CD4-positive, alpha-beta T cell treated with Interleukin-17A for 1 hour (primary cell): Measurements from ENCODE around the gene ACSS1.

ENCODE experiments used
- DNase-seq: peaks from one replicate; pipeline ENCODE4 v3.0.0-alpha.2; 2020

ACSS1 gene

GRCh38 chr20:25058847-25059810 lies 1.2 kb upstream of the ACSS1 start:
- DNase-seq: no peak

GRCh38 chr20:25057234-25058050 lies 497 bp downstream of the ACSS1 start:
- DNase-seq: peak; percentile 89

- no peak for DNase-seq
These were observed 1.2 kb downstream of the ACSS1 start for GRCh38 chr20:25056690-25057233.

- no peak for DNase-seq
These were observed 2.0 kb downstream of the ACSS1 start for GRCh38 chr20:25055711-25056495.

- no peak for DNase-seq
These were observed 2.8 kb downstream of the ACSS1 start for GRCh38 chr20:25054995-25055629.

GRCh38 chr20:25054096-25054820 lies 3.7 kb downstream of the ACSS1 start:
- no peak for DNase-seq

GRCh38 chr20:25053255-25054031 lies 4.5 kb downstream of the ACSS1 start:
- DNase-seq: no peak

GRCh38 chr20:25052255-25053194 lies 5.4 kb downstream of the ACSS1 start:
- no peak for DNase-seq

GRCh38 chr20:25051386-25052155 lies 6.4 kb downstream of the ACSS1 start:
- DNase-seq: no peak

GRCh38 chr20:25050501-25051350 lies 7.2 kb downstream of the ACSS1 start:
- no peak for DNase-seq

- no peak for DNase-seq
These were observed 7.9 kb downstream of the ACSS1 start for GRCh38 chr20:25050082-25050481.

- no peak for DNase-seq
These were observed 8.5 kb downstream of the ACSS1 start for GRCh38 chr20:25049261-25050060.

- DNase-seq: no peak
These were observed 9.4 kb downstream of the ACSS1 start for GRCh38 chr20:25048519-25048952.

GRCh38 chr20:25047766-25048165 lies 10.2 kb downstream of the ACSS1 start:
- peak; percentile 32 for DNase-seq

- no peak for DNase-seq
These were observed 10.9 kb downstream of the ACSS1 start for GRCh38 chr20:25046736-25047666.
